ENCODE data around the gene FAM20C.

- TF ChIP-seq CTCF (IDR thresholded peaks at IDR 0.05) (no peak), POLR2A (IDR thresholded peaks at IDR 0.05) (no peak)
Observed at GRCh38 chr7:244974-245373, 52.6 kb downstream of the FAM20C start.

All from prostate gland (tissue), 2 donors.